ENCODE data around the gene ACSS3.

The ACSS3 gene

GRCh38 chr12:81080431-81080983 lies 2.6 kb downstream of the ACSS3 start:
- no peaks in the 10 kb centered on the region for H3K36me3 ChIP-seq (ENCODE audit: control insufficient read depth, insufficient read depth, low read length)
- H3K27me3 ChIP-seq (ENCODE audit: control insufficient read depth, insufficient read depth, low read length): no peaks in the 10 kb centered on the region
- H3K4me3 ChIP-seq (ENCODE audit: low read depth, low read length): no peak overlapping the region
- H3K9me3 ChIP-seq (ENCODE audit: control insufficient read depth, insufficient read depth, low read length): no peaks in the 10 kb centered on the region
- no peak overlapping the region for H3K27ac ChIP-seq (ENCODE audit: low read depth, low read length)
- peaks cover 68% of the 10 kb centered on the region for H3K4me1 ChIP-seq (ENCODE audit: control insufficient read depth, insufficient read depth, low read length)
- H3K9ac ChIP-seq (ENCODE audit: low read depth, low read length): no peak overlapping the region

DNA sequence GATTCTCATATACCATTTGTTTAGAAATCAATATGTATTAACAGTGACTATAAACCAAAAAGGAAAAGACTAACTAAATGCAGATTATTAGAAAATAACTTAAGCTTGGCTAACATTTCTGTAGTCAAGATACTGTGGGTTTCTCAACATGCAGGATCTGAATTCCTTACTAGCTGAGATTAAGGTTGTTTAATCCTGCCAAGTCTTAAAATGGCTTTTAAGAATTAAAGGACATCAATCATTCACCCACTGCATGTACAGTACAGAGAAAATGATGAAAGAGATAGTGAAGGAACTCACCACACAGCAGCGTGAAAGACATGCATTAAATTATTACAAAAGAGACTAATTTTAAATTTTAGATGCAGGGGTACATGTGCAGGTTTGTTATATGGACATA lies 3.8 kb downstream of the ACSS3 start:
- Histone ChIP-seq H3K27me3 (ENCODE audit: control insufficient read depth, insufficient read depth, low read length) (no peaks in the 10 kb centered on the region), H3K27ac (ENCODE audit: low read depth, low read length) (no peak overlapping the region), H3K9ac (ENCODE audit: low read depth, low read length) (no peak overlapping the region), H3K36me3 (ENCODE audit: control insufficient read depth, insufficient read depth, low read length) (no peaks in the 10 kb centered on the region), H3K4me3 (ENCODE audit: low read depth, low read length) (no peak overlapping the region), H3K4me1 (ENCODE audit: control insufficient read depth, insufficient read depth, low read length) (peaks cover 78% of the 10 kb centered on the region), H3K9me3 (ENCODE audit: control insufficient read depth, insufficient read depth, low read length) (no peaks in the 10 kb centered on the region)

DNA sequence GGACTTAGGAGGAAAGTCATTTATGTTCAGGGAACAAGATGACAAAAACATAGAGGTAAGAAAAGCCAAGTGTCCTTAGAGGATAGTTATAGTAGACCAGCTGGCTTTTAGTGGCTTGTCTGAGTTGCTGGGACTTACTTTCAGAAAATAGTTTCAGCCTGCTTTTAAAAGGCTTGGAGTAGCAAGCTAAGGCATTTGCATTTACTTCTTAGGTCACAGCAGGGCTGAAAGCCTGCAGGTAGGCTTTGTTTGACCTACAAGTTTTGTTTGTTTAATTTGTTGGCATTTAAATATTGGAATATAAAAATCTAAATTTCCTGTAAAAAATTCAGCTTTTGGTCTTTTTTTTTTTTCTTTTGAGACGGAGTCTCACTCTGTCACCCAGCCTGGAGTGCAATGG lies 5.1 kb downstream of the ACSS3 start:
- H3K9ac ChIP-seq (ENCODE audit: low read depth, low read length): no peak overlapping the region
- H3K9me3 ChIP-seq (ENCODE audit: control insufficient read depth, insufficient read depth, low read length): no peaks in the 10 kb centered on the region
- H3K4me3 ChIP-seq (ENCODE audit: low read depth, low read length): no peak overlapping the region
- peaks cover 86% of the 10 kb centered on the region for H3K4me1 ChIP-seq (ENCODE audit: control insufficient read depth, insufficient read depth, low read length)
- H3K36me3 ChIP-seq (ENCODE audit: control insufficient read depth, insufficient read depth, low read length): no peaks in the 10 kb centered on the region
- H3K27ac ChIP-seq (ENCODE audit: low read depth, low read length): peak overlapping the region; percentile 60
- no peaks in the 10 kb centered on the region for H3K27me3 ChIP-seq (ENCODE audit: control insufficient read depth, insufficient read depth, low read length)

- Histone ChIP-seq H3K9ac (ENCODE audit: low read depth, low read length) (no peak overlapping the region), H3K4me3 (ENCODE audit: low read depth, low read length) (no peak overlapping the region), H3K36me3 (ENCODE audit: control insufficient read depth, insufficient read depth, low read length) (no peaks in the 10 kb centered on the region), H3K9me3 (ENCODE audit: control insufficient read depth, insufficient read depth, low read length) (no peaks in the 10 kb centered on the region), H3K27me3 (ENCODE audit: control insufficient read depth, insufficient read depth, low read length) (no peaks in the 10 kb centered on the region), H3K4me1 (ENCODE audit: control insufficient read depth, insufficient read depth, low read length) (peaks cover 85% of the 10 kb centered on the region), H3K27ac (ENCODE audit: low read depth, low read length) (peak overlapping the region; percentile 25)
Measured at GRCh38 chr12:81083906-81084513, 6.1 kb downstream of the ACSS3 start.

DNA sequence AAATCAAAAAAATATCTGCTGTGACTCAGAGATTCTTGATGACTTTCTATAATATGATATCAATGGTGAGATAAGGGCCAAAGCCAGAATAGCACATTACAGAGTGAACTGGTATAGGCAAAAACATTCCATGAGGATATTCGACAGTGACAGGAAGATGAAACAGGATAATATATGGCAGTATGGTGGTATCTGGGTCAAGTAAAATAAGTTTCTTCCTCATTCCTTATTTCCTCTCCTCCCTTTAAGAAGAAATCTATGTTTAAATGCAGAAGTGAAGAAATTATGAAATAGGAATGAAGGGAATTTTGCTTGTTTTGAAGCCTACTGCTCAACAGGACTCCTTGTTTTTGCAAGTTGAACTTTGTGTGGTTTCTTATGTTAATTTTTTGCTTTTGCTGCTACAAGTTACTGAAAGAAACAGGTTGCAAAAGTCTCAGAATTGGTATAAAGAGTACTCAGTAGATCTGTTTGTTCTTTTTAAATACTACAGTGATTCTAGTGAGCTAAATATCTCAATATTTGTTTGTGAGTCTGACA lies 7.0 kb downstream of the ACSS3 start:
- Histone ChIP-seq H3K27me3 (ENCODE audit: control insufficient read depth, insufficient read depth, low read length) (no peaks in the 10 kb centered on the region), H3K4me3 (ENCODE audit: low read depth, low read length) (peak overlapping the region; percentile 31; the same call in 1 of the 2 replicates), H3K36me3 (ENCODE audit: control insufficient read depth, insufficient read depth, low read length) (no peaks in the 10 kb centered on the region), H3K9me3 (ENCODE audit: control insufficient read depth, insufficient read depth, low read length) (no peaks in the 10 kb centered on the region), H3K27ac (ENCODE audit: low read depth, low read length) (peak overlapping the region; percentile 76), H3K9ac (ENCODE audit: low read depth, low read length) (no peak overlapping the region), H3K4me1 (ENCODE audit: control insufficient read depth, insufficient read depth, low read length) (peaks cover 87% of the 10 kb centered on the region)

GRCh38 chr12:81085832-81086231 lies 8.0 kb downstream of the ACSS3 start:
- Histone ChIP-seq H3K9me3 (ENCODE audit: control insufficient read depth, insufficient read depth, low read length) (no peaks in the 10 kb centered on the region), H3K4me3 (ENCODE audit: low read depth, low read length) (no peak overlapping the region), H3K36me3 (ENCODE audit: control insufficient read depth, insufficient read depth, low read length) (no peaks in the 10 kb centered on the region), H3K4me1 (ENCODE audit: control insufficient read depth, insufficient read depth, low read length) (peaks cover 85% of the 10 kb centered on the region), H3K9ac (ENCODE audit: low read depth, low read length) (no peak overlapping the region), H3K27me3 (ENCODE audit: control insufficient read depth, insufficient read depth, low read length) (no peaks in the 10 kb centered on the region), H3K27ac (ENCODE audit: low read depth, low read length) (no peak overlapping the region)

DNA sequence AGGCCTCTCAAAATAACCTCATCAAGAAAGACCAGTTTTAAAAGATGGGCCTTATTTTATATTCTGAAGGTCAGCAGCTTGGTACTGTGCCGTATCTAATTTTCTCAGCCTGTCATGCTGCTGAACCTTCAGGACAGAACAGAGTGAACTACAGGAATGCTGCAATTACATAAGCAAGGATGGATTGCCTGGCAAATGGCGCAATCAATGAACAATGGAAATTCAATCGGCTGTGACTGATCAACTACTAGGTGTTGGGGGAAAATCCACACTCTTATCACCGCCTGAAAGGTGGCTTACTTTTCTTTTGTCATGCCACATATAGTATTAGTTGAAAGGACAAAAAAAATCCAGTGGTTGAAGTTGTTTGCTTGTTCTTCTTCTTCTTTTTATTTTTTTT lies 8.5 kb downstream of the ACSS3 start:
- Histone ChIP-seq H3K27me3 (ENCODE audit: control insufficient read depth, insufficient read depth, low read length) (no peaks in the 10 kb centered on the region), H3K4me1 (ENCODE audit: control insufficient read depth, insufficient read depth, low read length) (peaks cover 83% of the 10 kb centered on the region)

GRCh38 chr12:81088221-81088620 lies 10.3 kb downstream of the ACSS3 start:
- Histone ChIP-seq H3K9ac (ENCODE audit: low read depth, low read length) (no peak overlapping the region), H3K36me3 (ENCODE audit: control insufficient read depth, insufficient read depth, low read length) (no peaks in the 10 kb centered on the region), H3K27ac (ENCODE audit: low read depth, low read length) (no peak overlapping the region), H3K4me1 (ENCODE audit: control insufficient read depth, insufficient read depth, low read length) (peaks cover 73% of the 10 kb centered on the region), H3K4me3 (ENCODE audit: low read depth, low read length) (no peak overlapping the region), H3K9me3 (ENCODE audit: control insufficient read depth, insufficient read depth, low read length) (no peaks in the 10 kb centered on the region), H3K27me3 (ENCODE audit: control insufficient read depth, insufficient read depth, low read length) (no peaks in the 10 kb centered on the region)

More for the DNA sequence above, 8.5 kb downstream of the ACSS3 start:
- no peaks in the 10 kb centered on the region for H3K9me3 ChIP-seq (ENCODE audit: control insufficient read depth, insufficient read depth, low read length)
- no peak overlapping the region; the same call in 1 of the 2 replicates for H3K9ac ChIP-seq (ENCODE audit: low read depth, low read length)
- H3K4me3 ChIP-seq (ENCODE audit: low read depth, low read length): 0 out of 2 replicates have a peak overlapping the region, but pooled peaks have one; percentile 30
- no peak overlapping the region for H3K27ac ChIP-seq (ENCODE audit: low read depth, low read length)
- no peaks in the 10 kb centered on the region for H3K36me3 ChIP-seq (ENCODE audit: control insufficient read depth, insufficient read depth, low read length)

- H3K27me3 ChIP-seq (ENCODE audit: control insufficient read depth, insufficient read depth, low read length): no peaks in the 10 kb centered on the region
- H3K4me3 ChIP-seq (ENCODE audit: low read depth, low read length): no peak overlapping the region
- H3K9ac ChIP-seq (ENCODE audit: low read depth, low read length): no peak overlapping the region
- no peak overlapping the region for H3K27ac ChIP-seq (ENCODE audit: low read depth, low read length)
- peaks cover 61% of the 10 kb centered on the region for H3K4me1 ChIP-seq (ENCODE audit: control insufficient read depth, insufficient read depth, low read length)
- H3K36me3 ChIP-seq (ENCODE audit: control insufficient read depth, insufficient read depth, low read length): no peaks in the 10 kb centered on the region
- no peaks in the 10 kb centered on the region for H3K9me3 ChIP-seq (ENCODE audit: control insufficient read depth, insufficient read depth, low read length)
Measured at GRCh38 chr12:81089412-81089811, 11.5 kb downstream of the ACSS3 start.

DNA sequence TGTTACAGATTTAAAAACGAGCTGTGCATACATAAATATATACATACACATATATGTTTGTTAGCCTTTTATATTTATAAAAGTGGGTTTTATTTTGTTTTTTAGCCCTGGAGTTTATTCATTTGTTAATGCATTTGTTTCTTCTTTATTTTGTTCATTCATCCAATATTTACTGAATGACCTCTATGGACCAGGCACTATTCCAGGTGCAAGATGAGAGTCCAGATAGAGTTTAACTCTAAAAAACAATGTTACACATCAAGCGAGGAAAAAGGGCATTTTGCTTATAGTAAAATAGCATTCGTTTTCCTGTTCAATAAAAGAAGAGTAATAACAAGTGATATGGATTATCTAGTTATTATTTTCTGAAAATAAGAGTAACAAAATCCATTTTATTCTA lies 14.2 kb downstream of the ACSS3 start:
- Histone ChIP-seq H3K4me1 (ENCODE audit: control insufficient read depth, insufficient read depth, low read length) (peaks cover 46% of the 10 kb centered on the region), H3K4me3 (ENCODE audit: low read depth, low read length) (no peak overlapping the region), H3K27ac (ENCODE audit: low read depth, low read length) (no peak overlapping the region), H3K36me3 (ENCODE audit: control insufficient read depth, insufficient read depth, low read length) (no peaks in the 10 kb centered on the region), H3K9me3 (ENCODE audit: control insufficient read depth, insufficient read depth, low read length) (no peaks in the 10 kb centered on the region), H3K9ac (ENCODE audit: low read depth, low read length) (no peak overlapping the region), H3K27me3 (ENCODE audit: control insufficient read depth, insufficient read depth, low read length) (no peaks in the 10 kb centered on the region)

GRCh38 chr12:81094718-81095360 lies 17.0 kb downstream of the ACSS3 start:
- no peak overlapping the region for H3K27ac ChIP-seq (ENCODE audit: low read depth, low read length)
- H3K4me3 ChIP-seq (ENCODE audit: low read depth, low read length): no peak overlapping the region
- no peak overlapping the region for H3K9ac ChIP-seq (ENCODE audit: low read depth, low read length)
- H3K9me3 ChIP-seq (ENCODE audit: control insufficient read depth, insufficient read depth, low read length): no peaks in the 10 kb centered on the region
- no peaks in the 10 kb centered on the region for H3K27me3 ChIP-seq (ENCODE audit: control insufficient read depth, insufficient read depth, low read length)
- H3K4me1 ChIP-seq (ENCODE audit: control insufficient read depth, insufficient read depth, low read length): peaks cover 24% of the 10 kb centered on the region
- no peaks in the 10 kb centered on the region for H3K36me3 ChIP-seq (ENCODE audit: control insufficient read depth, insufficient read depth, low read length)

All from HUES48 (cell line).